ENCODE results near the gene MEST.
"Not testable (repeated sequence)": the region's sequence is repeated elsewhere in the genome, so short reads cannot be mapped to it uniquely, and the experiment has no call there.

The MEST gene, protein sequence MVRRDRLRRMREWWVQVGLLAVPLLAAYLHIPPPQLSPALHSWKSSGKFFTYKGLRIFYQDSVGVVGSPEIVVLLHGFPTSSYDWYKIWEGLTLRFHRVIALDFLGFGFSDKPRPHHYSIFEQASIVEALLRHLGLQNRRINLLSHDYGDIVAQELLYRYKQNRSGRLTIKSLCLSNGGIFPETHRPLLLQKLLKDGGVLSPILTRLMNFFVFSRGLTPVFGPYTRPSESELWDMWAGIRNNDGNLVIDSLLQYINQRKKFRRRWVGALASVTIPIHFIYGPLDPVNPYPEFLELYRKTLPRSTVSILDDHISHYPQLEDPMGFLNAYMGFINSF

GRCh38 chr7:130491841-130492522 is at the start of gene MEST:
MEST (plus strand) TSS chr7:130492085; CDS start chr7:130492314, 229 bp downstream.
- DNase-seq = no peak

GRCh38 chr7:130442601-130443000 is 49.3 kb upstream of the MEST start:
- DNase-seq = no peak

- no peak for DNase-seq
Measured at GRCh38 chr7:130444234-130444633, 47.7 kb upstream of the MEST start.

DNA sequence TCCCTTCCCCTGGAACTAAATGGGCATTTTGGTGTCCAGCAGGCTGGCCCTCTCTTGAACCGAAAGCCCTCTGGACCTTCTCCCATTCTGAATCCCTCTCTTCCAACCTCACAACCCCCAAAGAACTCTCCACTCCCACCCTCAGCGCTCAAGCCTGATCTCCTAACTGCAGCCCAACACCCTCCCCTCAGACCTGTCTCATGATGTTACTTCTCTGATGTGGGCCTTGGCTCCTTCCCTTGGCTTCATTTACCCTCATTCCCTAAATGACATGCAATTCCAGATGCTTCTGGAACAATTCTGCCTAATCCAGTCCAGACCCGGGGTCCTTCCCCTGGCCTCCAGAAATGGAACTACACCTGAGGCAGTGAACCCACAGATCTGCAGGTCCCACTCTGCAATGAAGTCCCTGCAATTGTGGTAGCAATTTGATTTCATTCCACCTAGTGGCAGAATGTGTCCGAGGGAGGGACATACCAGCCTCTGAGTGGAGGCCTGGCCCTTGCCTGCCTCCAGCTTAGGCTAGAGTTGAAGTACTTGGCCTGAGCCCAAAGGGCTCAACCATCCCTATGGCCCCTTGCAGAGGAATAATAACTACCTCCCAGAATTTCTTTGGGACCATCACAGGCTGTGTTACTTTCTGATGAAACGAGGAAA is 47.0 kb upstream of the MEST start:
- no peak for DNase-seq

GRCh38 chr7:130446259-130446658 is 45.6 kb upstream of the MEST start:
- DNase-seq = no peak

DNA sequence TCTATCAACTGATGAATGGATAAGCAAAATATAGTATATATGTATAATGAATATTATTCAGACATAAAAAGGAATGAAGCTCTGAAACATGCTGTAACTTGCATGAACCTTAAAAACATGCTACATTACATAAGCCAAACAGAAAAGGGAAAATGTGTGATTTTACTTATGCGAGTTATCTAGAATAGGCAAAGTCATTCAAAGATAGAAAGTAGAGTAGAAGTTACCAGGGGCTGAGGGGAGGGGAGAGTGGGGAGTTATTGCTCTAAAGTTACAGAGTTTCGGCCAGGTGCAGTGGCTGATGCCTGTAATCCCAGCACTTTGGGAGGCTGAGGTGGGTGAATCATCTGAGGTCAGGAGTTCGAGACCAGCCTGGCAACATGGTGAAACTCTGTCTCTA is 40.5 kb upstream of the MEST start:
- DNase-seq = not testable (repeated sequence)

- no peak for DNase-seq
Measured at GRCh38 chr7:130452951-130453350, 38.9 kb upstream of the MEST start.

DNA sequence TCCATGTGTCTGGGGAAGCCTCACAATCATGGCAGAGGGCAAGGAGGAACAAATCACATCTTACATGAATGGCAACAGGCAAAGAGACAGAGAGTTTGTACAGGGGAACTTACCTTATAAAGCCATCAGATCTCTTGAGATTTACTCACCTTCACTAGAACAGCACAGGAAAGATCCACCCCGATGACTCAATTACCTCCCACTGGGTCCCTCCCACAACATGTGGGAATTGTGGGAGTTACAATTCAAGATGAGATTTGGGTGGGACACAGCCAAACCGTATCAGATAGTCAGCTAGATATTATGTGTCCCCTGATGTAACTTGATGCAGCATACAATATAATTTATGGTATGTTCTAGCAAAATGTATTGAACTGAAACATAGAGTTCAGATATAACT is 36.9 kb upstream of the MEST start:
- DNase-seq = no peak

DNA sequence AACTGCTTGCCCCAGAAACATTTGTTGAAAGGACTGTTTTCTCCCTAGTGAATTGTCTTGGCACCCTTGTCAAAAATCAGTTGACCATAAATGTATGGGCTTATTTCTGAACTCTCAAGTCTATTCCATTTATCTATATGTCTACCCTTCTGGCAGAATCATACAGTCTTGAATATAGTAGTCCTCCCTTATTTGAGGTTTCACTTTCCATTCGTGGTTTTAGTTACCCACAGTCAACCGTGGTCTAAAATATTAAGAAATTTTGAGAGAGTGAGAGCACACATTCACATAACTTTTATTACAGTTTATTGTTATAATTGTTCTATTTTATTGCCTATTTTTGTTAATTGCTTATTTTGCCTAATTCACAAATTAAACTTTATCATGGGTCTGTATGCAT is 33.6 kb upstream of the MEST start:
- DNase-seq = no peak

DNA sequence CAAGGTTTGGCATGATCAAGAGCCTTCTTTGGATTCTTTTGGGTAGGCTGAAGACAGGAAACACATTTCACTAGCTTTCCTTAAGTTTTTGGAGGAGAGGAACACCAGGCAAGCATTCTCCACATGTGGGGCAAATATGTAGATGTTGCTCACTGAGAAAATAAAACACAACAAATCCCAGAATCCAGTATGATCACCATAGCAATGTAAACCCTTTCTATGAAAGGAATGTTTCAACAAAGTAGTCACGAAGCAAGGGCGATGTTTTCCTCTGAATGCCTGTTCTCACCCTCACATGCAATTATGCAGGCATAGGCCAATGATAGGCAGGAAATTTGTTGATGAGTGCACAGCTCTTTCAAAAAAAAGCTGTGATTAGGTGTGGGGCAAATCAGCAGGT is 30.6 kb upstream of the MEST start:
- no peak for DNase-seq

- DNase-seq = no peak
Measured at GRCh38 chr7:130463553-130464434, 28.1 kb upstream of the MEST start.

- no peak for DNase-seq
Measured at GRCh38 chr7:130468612-130469011, 23.3 kb upstream of the MEST start.

DNA sequence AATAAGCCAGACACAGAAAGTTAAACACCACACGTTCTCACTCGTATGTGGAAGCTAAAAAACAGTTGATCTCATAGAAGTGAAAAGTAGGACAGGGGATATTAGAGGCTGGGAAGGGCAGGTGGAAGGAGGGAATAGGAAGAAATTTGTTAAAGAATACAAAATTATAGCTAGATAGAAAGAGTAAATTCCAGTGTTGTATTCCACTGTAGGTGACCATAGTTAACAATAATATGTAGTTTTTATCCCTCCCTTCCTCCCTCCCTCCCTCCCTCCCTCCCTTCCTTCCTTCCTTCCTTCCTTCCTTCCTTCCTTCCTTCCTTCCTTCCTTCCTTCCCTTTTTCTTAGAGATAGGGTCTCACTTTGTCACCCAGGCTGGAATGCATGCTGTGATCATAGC is 19.9 kb upstream of the MEST start:
- no peak for DNase-seq

- no peak for DNase-seq
Measured at GRCh38 chr7:130473289-130473688, 18.6 kb upstream of the MEST start.

DNA sequence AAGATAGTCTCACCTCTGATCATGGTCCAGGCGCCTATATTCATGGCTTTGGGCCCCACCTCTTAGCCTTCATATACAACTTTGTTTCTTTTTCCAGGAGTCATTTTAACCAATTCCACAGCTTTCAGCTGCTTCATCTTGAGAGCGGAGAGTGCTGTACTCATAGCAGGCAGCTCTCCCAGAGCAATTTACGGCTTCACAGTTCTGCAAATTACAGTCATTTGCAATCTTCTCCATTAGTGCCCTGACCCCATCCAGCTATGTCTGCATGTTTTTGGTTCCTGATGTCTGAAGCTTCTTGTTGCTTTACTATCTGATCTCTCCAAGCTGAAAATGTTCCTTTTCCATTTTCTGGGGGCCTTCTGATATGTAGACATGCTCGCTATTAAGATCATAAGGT is 18.0 kb upstream of the MEST start:
- peak; percentile 99 for DNase-seq

GRCh38 chr7:130475776-130476175 is 16.1 kb upstream of the MEST start:
- DNase-seq = peak; percentile 90

DNA sequence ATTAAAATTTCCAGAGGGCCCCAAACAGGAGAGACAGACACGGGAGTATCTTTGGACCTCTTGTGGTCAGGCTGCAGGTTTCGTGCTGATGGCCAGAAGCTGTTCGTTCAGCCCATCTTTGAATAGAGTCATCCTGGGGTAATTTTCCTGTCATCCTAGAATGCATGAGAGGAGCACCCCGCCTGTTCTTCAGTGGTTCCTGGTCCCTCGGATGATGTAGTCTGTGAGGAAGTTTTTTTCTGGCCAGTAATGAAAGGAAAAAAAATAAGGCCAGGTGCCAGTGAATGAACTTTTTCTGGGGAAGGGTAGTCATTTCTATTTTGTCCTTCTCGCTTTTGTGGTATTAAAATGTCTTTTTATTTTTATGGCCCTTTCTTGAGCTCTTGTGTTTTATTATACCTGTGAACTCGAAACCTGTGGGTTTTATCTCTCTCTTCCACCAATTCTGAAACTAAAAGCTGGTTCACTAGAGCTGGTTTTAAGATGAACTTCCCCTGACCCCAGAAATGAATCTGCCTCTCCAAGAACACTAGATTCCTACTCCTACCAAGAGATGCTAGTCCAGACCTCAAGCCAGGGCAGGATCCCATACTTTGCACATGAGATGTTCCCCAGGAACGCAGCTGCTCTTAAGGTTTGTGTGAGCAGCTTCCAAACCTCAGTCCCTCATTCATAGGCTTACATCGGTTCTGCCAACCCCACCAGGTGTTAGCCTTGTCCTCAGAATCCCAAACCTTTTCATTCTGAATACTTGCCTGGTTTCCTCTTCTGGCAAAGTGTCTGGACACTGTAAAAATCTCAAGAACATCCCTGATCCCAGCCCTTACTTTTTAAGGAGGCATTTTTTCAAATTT is 15.4 kb upstream of the MEST start:
- peak; percentile 90 for DNase-seq

- DNase-seq = no peak
Measured at GRCh38 chr7:130478991-130479390, 12.9 kb upstream of the MEST start.

GRCh38 chr7:130479716-130480400 is 12.0 kb upstream of the MEST start:
- no peak for DNase-seq

DNA sequence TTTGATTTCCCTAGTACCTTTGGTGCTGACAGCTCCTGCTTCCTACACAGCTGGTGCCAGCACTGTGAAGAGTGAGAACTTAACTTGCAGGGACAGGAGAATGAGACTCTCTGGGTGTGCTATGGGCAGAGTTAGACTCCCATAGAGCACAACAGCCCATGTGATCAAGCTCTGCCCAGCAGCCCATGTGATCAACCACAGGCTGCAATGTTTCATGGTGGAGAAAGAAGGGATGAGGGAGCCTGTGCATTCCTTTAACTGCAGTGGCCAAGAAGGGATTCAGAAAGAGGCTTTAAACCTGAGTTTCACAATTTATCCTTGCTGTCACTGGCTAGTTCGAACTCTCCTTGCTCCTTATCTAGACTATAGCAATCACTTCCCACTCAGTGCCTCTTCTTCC is 10.0 kb upstream of the MEST start:
- DNase-seq = no peak

GRCh38 chr7:130483031-130483430 is 8.9 kb upstream of the MEST start:
- no peak for DNase-seq

DNA sequence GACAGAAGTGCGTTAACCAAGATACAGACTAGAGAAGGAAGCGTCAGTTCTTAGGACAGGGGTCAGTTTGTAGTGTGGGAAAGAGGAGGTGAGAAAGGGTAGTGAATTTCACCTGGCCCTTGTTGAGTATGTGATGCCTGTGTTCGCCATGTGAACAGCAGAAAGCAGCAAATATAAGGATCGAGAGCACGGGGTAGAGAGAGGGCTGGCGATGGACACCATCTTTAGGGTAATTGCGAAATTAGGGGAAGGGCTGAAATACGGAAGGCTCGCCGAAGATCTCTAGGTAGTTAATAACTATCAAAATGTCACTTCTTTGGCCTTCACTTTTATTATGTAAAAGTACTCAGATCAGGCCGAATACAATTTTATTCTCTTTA is 6.2 kb upstream of the MEST start:
- DNase-seq = no peak

Data from NCI-H2227 treated with DMSO at 0.1 percent for 48 hours (cell line).